ENCODE data around the gene DENND5B. TPM values are rescaled to one million over a fixed set of nuclear protein-coding genes. Genes with fewer than 3 reads are reported as not detected.

The DENND5B gene
- total RNA-seq, 2 donors from 2014 or later = 6.9 to 32.3 TPM

GRCh38 chr12:31366104-31366621 is 224.8 kb downstream of the DENND5B start:
- Histone ChIP-seq H3K4me3 (no peak overlapping the region), H3K27me3 (replicated peaks; ENCODE audit: insufficient read depth) (no peaks in the 10 kb centered on the region), H3K36me3 (no peaks in the 10 kb centered on the region), H3K4me1 (replicated peaks) (no peaks in the 10 kb centered on the region), H3K9me3 (no peaks in the 10 kb centered on the region), H3K27ac (no peak overlapping the region)
- TF ChIP-seq CTCF (IDR thresholded peaks at IDR 0.05) = no peak
- TF ChIP-seq POLR2AphosphoS5 (IDR thresholded peaks at IDR 0.05) = no peak
- no peak for TF ChIP-seq POLR2A (IDR thresholded peaks at IDR 0.05)
- no peak for DNase-seq (ENCODE audit: low spot score)
- intact Hi-C loops (cut with DNase I) = no loop called here
- 85% methylated on average over 11 of the region's 11 CpGs for WGBS

GRCh38 chr12:31363831-31364230 is 227.1 kb downstream of the DENND5B start:
- no peak overlapping the region for H3K27ac ChIP-seq
- no peak overlapping the region for H3K4me3 ChIP-seq
- intact Hi-C loops (cut with DNase I) = no loop called here
- TF ChIP-seq CTCF (IDR thresholded peaks at IDR 0.05) = no peak
- no peak for TF ChIP-seq POLR2A (IDR thresholded peaks at IDR 0.05)
- TF ChIP-seq POLR2AphosphoS5 (IDR thresholded peaks at IDR 0.05) = no peak
- 93% methylated on average over 2 of the region's 2 CpGs for WGBS
- no peaks in the 10 kb centered on the region for H3K27me3 ChIP-seq (replicated peaks; ENCODE audit: insufficient read depth)
- no peak for DNase-seq (ENCODE audit: low spot score)
- H3K4me1 ChIP-seq (replicated peaks) = no peaks in the 10 kb centered on the region
- H3K36me3 ChIP-seq = no peaks in the 10 kb centered on the region
- H3K9me3 ChIP-seq = no peaks in the 10 kb centered on the region

GRCh38 chr12:31363416-31363809 is 227.5 kb downstream of the DENND5B start:
- intact Hi-C loops (cut with DNase I) = no loop called here
- Histone ChIP-seq H3K9me3 (no peaks in the 10 kb centered on the region), H3K27ac (peak overlapping the region in 1 of 2 donors; percentile 2), H3K4me3 (no peak overlapping the region), H3K36me3 (no peaks in the 10 kb centered on the region), H3K27me3 (replicated peaks; ENCODE audit: insufficient read depth) (no peaks in the 10 kb centered on the region), H3K4me1 (replicated peaks) (no peaks in the 10 kb centered on the region)
- TF ChIP-seq POLR2A (IDR thresholded peaks at IDR 0.05) (no peak), POLR2AphosphoS5 (IDR thresholded peaks at IDR 0.05) (no peak), CTCF (IDR thresholded peaks at IDR 0.05) (no peak)
- WGBS = 69% methylated on average over 6 of the region's 6 CpGs
- DNase-seq (ENCODE audit: low spot score) = no peak

GRCh38 chr12:31362759-31363415 is 228.0 kb downstream of the DENND5B start:
- no peaks in the 10 kb centered on the region for H3K27me3 ChIP-seq (replicated peaks; ENCODE audit: insufficient read depth)
- H3K36me3 ChIP-seq = no peaks in the 10 kb centered on the region
- no peaks in the 10 kb centered on the region for H3K4me1 ChIP-seq (replicated peaks)
- H3K9me3 ChIP-seq = no peaks in the 10 kb centered on the region
- H3K4me3 ChIP-seq = no peak overlapping the region
- peak; percentile 46 for DNase-seq (ENCODE audit: low spot score)
- H3K27ac ChIP-seq = peak overlapping the region; percentile 2 to 61
- intact Hi-C loops (cut with DNase I) = no loop called here
- 36% methylated on average over 6 of the region's 6 CpGs for WGBS
- TF ChIP-seq CTCF (IDR thresholded peaks at IDR 0.05) (peak in 2 of 4 experiments; percentile 33 to 59), POLR2A (IDR thresholded peaks at IDR 0.05) (no peak), POLR2AphosphoS5 (IDR thresholded peaks at IDR 0.05) (peak; percentile 22)
